GM21515 (cell line): Measurements from ENCODE around the gene NUBP2.

Experiments
- ATAC-seq: cut with Tn5 transposase; IDR thresholded peaks from one replicate; pipeline ENCODE4 v1.9.1; 2021; ENCODE audit not compliant: unreplicated experiment

NUBP2 gene

GRCh38 chr16:1757714-1758461 is 24.9 kb upstream of the NUBP2 start:
- ATAC-seq, result no peak

- no peak for ATAC-seq
Measured at GRCh38 chr16:1758923-1759322, 23.8 kb upstream of the NUBP2 start.

- no peak for ATAC-seq
Measured at GRCh38 chr16:1759511-1759910, 23.2 kb upstream of the NUBP2 start.

GRCh38 chr16:1760911-1761310 is 21.8 kb upstream of the NUBP2 start:
- no peak for ATAC-seq

- no peak for ATAC-seq
Measured at GRCh38 chr16:1761751-1762150, 21.0 kb upstream of the NUBP2 start.

- ATAC-seq, result no peak
Measured at GRCh38 chr16:1762196-1762878, 20.4 kb upstream of the NUBP2 start.

GRCh38 chr16:1762879-1763520 is 19.8 kb upstream of the NUBP2 start:
- ATAC-seq, result no peak

- ATAC-seq, result no peak
Measured at GRCh38 chr16:1763521-1764511, 18.9 kb upstream of the NUBP2 start.

GRCh38 chr16:1764971-1765370 is 17.8 kb upstream of the NUBP2 start:
- ATAC-seq, result no peak

GRCh38 chr16:1765826-1766225 is 16.9 kb upstream of the NUBP2 start:
- no peak for ATAC-seq

- no peak for ATAC-seq
Measured at GRCh38 chr16:1766231-1766630, 16.5 kb upstream of the NUBP2 start.

GRCh38 chr16:1766701-1767100 is 16.1 kb upstream of the NUBP2 start:
- ATAC-seq, result no peak

- no peak for ATAC-seq
Measured at GRCh38 chr16:1767116-1767994, 15.4 kb upstream of the NUBP2 start.

GRCh38 chr16:1768061-1768766 is 14.5 kb upstream of the NUBP2 start:
- no peak for ATAC-seq

- no peak for ATAC-seq
Measured at GRCh38 chr16:1768767-1769401, 13.9 kb upstream of the NUBP2 start.

GRCh38 chr16:1769402-1770300 is 13.1 kb upstream of the NUBP2 start:
- no peak for ATAC-seq

GRCh38 chr16:1770328-1771187 is 12.2 kb upstream of the NUBP2 start:
- ATAC-seq, result no peak
